Neural cell (in vitro differentiated cells): ENCODE measurements around the gene MRTFA. TPM values are rescaled to one million over a fixed set of nuclear protein-coding genes. Genes with fewer than 3 reads are reported as not detected.
"Not testable (repeated sequence)": the region's sequence is repeated elsewhere in the genome, so short reads cannot be mapped to it uniquely, and the experiment has no call there.

Experiments
- H2AFZ ChIP-seq: fragments of 200-600, 300-800 bp; sonication (generic), shearing (Covaris generic); 2 replicates; pipeline ENCODE4 v1.6.0; 2014; ENCODE audit warnings: low read depth, mild to moderate bottlenecking, antibody characterized with exemption, low read length, moderate library complexity
- H3F3A ChIP-seq: fragments of 200-600 bp; shearing (Covaris generic); 2 replicates; pipeline ENCODE4 v1.6.1; 2016; ENCODE audit warnings: mild to moderate bottlenecking, moderate library complexity, mixed read lengths, antibody characterized with exemption, low read length; ENCODE audit not compliant: insufficient read depth, poor library complexity, severe bottlenecking
- H3K27ac ChIP-seq: fragments of 200-600, 300-800 bp; sonication (generic), shearing (Covaris generic); 2 replicates; pipeline ENCODE4 v1.5.1; 2014; ENCODE audit warnings: mild to moderate bottlenecking, low read length, moderate library complexity
- H3K27me3 ChIP-seq: fragments of 300-800, 200-600 bp; sonication (generic), shearing (Covaris generic); 2 replicates; pipeline ENCODE4 v1.6.0; 2014; ENCODE audit warnings: mild to moderate bottlenecking, low read depth, low read length, moderate library complexity; ENCODE audit not compliant: insufficient read depth
- H3K36me3 ChIP-seq: fragments of 300-800, 200-600 bp; sonication (generic), shearing (Covaris generic); 2 replicates; pipeline ENCODE4 v1.5.1; 2014; ENCODE audit warnings: mild to moderate bottlenecking, antibody characterized with exemption, low read length, moderate library complexity; ENCODE audit not compliant: insufficient read depth
- H3K4me2 ChIP-seq: fragments of 300-800, 200-600 bp; sonication (generic), shearing (Covaris generic); 2 replicates; pipeline ENCODE4 v1.6.0; 2014; ENCODE audit warnings: mild to moderate bottlenecking, low read length
- H3K4me3 ChIP-seq: fragments of 300-800, 200-600 bp; sonication (generic), shearing (Covaris generic); 2 replicates; pipeline ENCODE4 v1.5.1; 2014; ENCODE audit warnings: mild to moderate bottlenecking, low read length, moderate library complexity
- H3K79me2 ChIP-seq: fragments of 200-600 bp; shearing (Covaris generic); replicated peaks from 2 replicates; pipeline ENCODE4 v1.6.0; 2014; ENCODE audit warnings: mild to moderate bottlenecking, low read length, moderate library complexity; ENCODE audit not compliant: insufficient read depth
- H3K9ac ChIP-seq: fragments of 300-800, 200-600 bp; sonication (generic), shearing (Covaris generic); 2 replicates; pipeline ENCODE4 v1.6.1; 2016; ENCODE audit warnings: mild to moderate bottlenecking, low read length, mixed read lengths
- H3K9me2 ChIP-seq: fragments of 200-600 bp; shearing (Covaris generic); 2 replicates; pipeline ENCODE4 v1.6.1; 2016; ENCODE audit warnings: mild to moderate bottlenecking, low read length, mixed read lengths; ENCODE audit not compliant: insufficient read depth
- H3K9me3 ChIP-seq: fragments of 200-600, 300-800 bp; sonication (generic), shearing (Covaris generic); 2 replicates; pipeline ENCODE4 v1.6.1; 2016; ENCODE audit warnings: mild to moderate bottlenecking, mixed run types, low read length, moderate library complexity, mixed read lengths
- H4K20me1 ChIP-seq: fragments of 200-600 bp; shearing (Covaris generic); 2 replicates; pipeline ENCODE4 v1.6.1; 2016; ENCODE audit warnings: mild to moderate bottlenecking, mixed run types; ENCODE audit not compliant: insufficient read depth
- EP300 ChIP-seq: fragments of 450-650 bp; conservative IDR thresholded peaks from 2 replicates; pipeline ENCODE4 v1.6.1; 2014; ENCODE audit warnings: antibody characterized with exemption, mild to moderate bottlenecking, moderate library complexity; ENCODE audit not compliant: poor library complexity, severe bottlenecking
- EZH2 ChIP-seq: fragments of 200-600, 300-800 bp; shearing (Covaris generic), sonication (generic); IDR thresholded peaks from 2 replicates; pipeline ENCODE4 v1.6.1; 2014; ENCODE audit warnings: antibody characterized with exemption, low read length, borderline replicate concordance, mild to moderate bottlenecking; ENCODE audit not compliant: insufficient read depth, poor library complexity, severe bottlenecking
- MXI1 ChIP-seq: fragments of 450-650 bp; conservative IDR thresholded peaks from 2 replicates; pipeline ENCODE4 v1.6.1; 2014; ENCODE audit warnings: antibody characterized with exemption, mild to moderate bottlenecking; ENCODE audit not compliant: poor library complexity, severe bottlenecking
- RAD21 ChIP-seq: fragments of 450-650 bp; conservative IDR thresholded peaks from 2 replicates; pipeline ENCODE4 v1.6.1; 2014; ENCODE audit warnings: antibody characterized with exemption, mild to moderate bottlenecking, moderate library complexity
- SMC3 ChIP-seq: fragments of 450-650 bp; conservative IDR thresholded peaks from 2 replicates; pipeline ENCODE4 v1.6.1; 2014; ENCODE audit warnings: antibody characterized with exemption, mild to moderate bottlenecking, moderate library complexity; ENCODE audit not compliant: poor library complexity
- TAF1 ChIP-seq: IDR thresholded peaks from 2 replicates; pipeline ENCODE4 v1.6.1; 2012; ENCODE audit warnings: low read depth
- polyA plus RNA-seq: library from polyadenylated mRNA; depleted of rRNA; stranded (reverse); fragments of >200 nt; gene quantifications from 2 replicates; pipeline ENCODE4 v1.2.3, GENCODE V29; 2014
- TF ChIP-seq, protein P1 (sequence below): IDR thresholded peaks from 2 replicates; pipeline ENCODE4 v1.6.1; 2012; ENCODE audit warnings: borderline replicate concordance
- TF ChIP-seq, protein P2 (sequence below): fragments of 450-650 bp; IDR thresholded peaks from 2 replicates; pipeline ENCODE4 v1.5.1; 2014; ENCODE audit warnings: antibody characterized with exemption, mild to moderate bottlenecking, moderate library complexity; ENCODE audit not compliant: poor library complexity, severe bottlenecking

The MRTFA gene
- polyA plus RNA-seq, 1 donor from 2014 or later, result 19.3 TPM

DNA sequence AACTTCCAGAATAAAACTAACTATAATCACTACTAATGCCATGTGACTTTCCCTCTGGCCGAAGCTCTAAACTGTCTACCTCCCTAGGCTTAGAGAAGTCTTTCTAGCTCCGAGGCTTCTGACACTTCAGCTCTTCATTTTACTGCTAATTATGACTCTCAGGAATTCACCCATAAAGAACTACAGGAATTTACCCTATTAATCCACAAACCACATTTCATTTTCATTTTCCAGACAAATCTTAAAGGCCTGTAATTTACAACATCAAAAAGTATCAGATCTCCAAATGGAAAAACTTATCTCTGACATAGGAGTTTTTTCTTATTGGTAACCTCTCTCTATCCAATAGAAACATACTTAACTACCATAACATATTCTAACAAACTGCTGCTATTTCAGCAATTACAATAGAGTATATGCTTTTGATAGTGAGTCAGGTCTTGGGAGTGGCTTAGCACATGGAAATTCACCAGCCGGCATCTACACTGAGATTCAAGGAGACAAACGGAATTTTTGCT is 33.4 kb downstream of the MRTFA start:
- H3K27ac ChIP-seq, result no peak overlapping the region
- H3K9ac ChIP-seq, result no peak overlapping the region
- no peaks in the 10 kb centered on the region for H3K9me3 ChIP-seq
- no peak overlapping the region for H2AFZ ChIP-seq
- no peaks in the 10 kb centered on the region for H3F3A ChIP-seq
- no peak for TF ChIP-seq RAD21
- H3K4me2 ChIP-seq, result no peak overlapping the region
- H3K27me3 ChIP-seq, result no peaks in the 10 kb centered on the region
- H3K9me2 ChIP-seq, result no peaks in the 10 kb centered on the region
- H3K36me3 ChIP-seq, result no peaks in the 10 kb centered on the region
- H3K4me3 ChIP-seq, result no peak overlapping the region
- no peaks in the 10 kb centered on the region for H4K20me1 ChIP-seq
- H3K79me2 ChIP-seq, result peaks cover 24% of the 10 kb centered on the region

DNA sequence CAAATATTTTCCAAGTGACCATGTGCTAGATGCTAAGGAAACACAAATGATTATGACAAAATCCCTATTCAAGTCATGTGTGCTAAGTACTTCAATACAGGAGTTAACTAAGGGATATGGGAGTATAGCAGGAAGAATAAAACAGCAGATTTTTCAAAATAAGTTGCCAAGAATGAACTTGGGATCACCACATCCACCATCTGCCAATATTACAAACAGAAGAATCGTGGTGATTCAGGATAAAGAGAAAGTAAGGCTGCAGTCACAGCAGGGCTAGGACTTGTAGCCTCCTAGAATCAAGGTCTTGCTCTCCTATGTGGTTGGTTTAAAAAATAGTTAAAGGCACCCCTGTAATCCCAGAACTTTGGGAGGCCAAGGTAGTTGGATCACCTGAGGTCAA is 34.3 kb downstream of the MRTFA start:
- H3K9me2 ChIP-seq, result no peaks in the 10 kb centered on the region
- no peaks in the 10 kb centered on the region for H3K36me3 ChIP-seq
- no peak overlapping the region for H2AFZ ChIP-seq
- no peak overlapping the region for H3K4me2 ChIP-seq
- no peak overlapping the region for H3K4me3 ChIP-seq
- H3K79me2 ChIP-seq, result peaks cover 17% of the 10 kb centered on the region
- H3K27me3 ChIP-seq, result no peaks in the 10 kb centered on the region
- no peak overlapping the region for H3K27ac ChIP-seq
- no peaks in the 10 kb centered on the region for H3F3A ChIP-seq
- no peak for TF ChIP-seq SMC3
- no peak for TF ChIP-seq RAD21
- TF ChIP-seq, protein P1, sequence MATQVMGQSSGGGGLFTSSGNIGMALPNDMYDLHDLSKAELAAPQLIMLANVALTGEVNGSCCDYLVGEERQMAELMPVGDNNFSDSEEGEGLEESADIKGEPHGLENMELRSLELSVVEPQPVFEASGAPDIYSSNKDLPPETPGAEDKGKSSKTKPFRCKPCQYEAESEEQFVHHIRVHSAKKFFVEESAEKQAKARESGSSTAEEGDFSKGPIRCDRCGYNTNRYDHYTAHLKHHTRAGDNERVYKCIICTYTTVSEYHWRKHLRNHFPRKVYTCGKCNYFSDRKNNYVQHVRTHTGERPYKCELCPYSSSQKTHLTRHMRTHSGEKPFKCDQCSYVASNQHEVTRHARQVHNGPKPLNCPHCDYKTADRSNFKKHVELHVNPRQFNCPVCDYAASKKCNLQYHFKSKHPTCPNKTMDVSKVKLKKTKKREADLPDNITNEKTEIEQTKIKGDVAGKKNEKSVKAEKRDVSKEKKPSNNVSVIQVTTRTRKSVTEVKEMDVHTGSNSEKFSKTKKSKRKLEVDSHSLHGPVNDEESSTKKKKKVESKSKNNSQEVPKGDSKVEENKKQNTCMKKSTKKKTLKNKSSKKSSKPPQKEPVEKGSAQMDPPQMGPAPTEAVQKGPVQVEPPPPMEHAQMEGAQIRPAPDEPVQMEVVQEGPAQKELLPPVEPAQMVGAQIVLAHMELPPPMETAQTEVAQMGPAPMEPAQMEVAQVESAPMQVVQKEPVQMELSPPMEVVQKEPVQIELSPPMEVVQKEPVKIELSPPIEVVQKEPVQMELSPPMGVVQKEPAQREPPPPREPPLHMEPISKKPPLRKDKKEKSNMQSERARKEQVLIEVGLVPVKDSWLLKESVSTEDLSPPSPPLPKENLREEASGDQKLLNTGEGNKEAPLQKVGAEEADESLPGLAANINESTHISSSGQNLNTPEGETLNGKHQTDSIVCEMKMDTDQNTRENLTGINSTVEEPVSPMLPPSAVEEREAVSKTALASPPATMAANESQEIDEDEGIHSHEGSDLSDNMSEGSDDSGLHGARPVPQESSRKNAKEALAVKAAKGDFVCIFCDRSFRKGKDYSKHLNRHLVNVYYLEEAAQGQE, result no peak
- TF ChIP-seq, protein P2, sequence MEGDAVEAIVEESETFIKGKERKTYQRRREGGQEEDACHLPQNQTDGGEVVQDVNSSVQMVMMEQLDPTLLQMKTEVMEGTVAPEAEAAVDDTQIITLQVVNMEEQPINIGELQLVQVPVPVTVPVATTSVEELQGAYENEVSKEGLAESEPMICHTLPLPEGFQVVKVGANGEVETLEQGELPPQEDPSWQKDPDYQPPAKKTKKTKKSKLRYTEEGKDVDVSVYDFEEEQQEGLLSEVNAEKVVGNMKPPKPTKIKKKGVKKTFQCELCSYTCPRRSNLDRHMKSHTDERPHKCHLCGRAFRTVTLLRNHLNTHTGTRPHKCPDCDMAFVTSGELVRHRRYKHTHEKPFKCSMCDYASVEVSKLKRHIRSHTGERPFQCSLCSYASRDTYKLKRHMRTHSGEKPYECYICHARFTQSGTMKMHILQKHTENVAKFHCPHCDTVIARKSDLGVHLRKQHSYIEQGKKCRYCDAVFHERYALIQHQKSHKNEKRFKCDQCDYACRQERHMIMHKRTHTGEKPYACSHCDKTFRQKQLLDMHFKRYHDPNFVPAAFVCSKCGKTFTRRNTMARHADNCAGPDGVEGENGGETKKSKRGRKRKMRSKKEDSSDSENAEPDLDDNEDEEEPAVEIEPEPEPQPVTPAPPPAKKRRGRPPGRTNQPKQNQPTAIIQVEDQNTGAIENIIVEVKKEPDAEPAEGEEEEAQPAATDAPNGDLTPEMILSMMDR, result no peak
- TF ChIP-seq EZH2, result no peak
- no peak for TF ChIP-seq TAF1
- no peak for TF ChIP-seq MXI1
- TF ChIP-seq EP300, result no peak
- H4K20me1 ChIP-seq, result no peaks in the 10 kb centered on the region
- H3K9me3 ChIP-seq, result no peaks in the 10 kb centered on the region
- no peak overlapping the region for H3K9ac ChIP-seq

DNA sequence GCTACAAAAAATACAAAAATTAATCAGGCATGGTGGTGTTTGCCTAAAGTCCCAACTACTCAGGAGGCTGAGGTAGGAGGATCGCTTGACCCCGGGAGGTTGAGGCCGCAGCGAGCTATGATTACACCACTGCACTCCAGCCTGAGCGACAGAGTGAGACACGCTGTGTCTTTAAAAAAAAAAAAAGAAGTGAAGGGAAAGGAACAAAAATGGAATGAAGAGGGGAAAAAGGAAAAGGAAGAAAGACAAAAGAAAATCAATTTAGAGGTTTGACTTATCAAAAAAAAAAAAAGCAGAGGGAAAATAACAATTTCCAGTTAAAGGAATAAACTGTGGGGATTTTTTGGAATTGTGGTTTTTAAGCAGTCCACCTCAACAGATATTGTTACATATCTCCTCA is 36.8 kb downstream of the MRTFA start:
- H4K20me1 ChIP-seq, result no peaks in the 10 kb centered on the region
- H3K4me3 ChIP-seq, result no peak overlapping the region
- H3K27ac ChIP-seq, result no peak overlapping the region
- H3K4me2 ChIP-seq, result no peak overlapping the region
- no peak overlapping the region for H3K9ac ChIP-seq
- no peaks in the 10 kb centered on the region for H3K36me3 ChIP-seq
- no peaks in the 10 kb centered on the region for H3K9me3 ChIP-seq
- no peaks in the 10 kb centered on the region for H3K27me3 ChIP-seq
- H3K79me2 ChIP-seq, result peaks cover 14% of the 10 kb centered on the region
- TF ChIP-seq EZH2 (no peak), EP300 (no peak)
- no peaks in the 10 kb centered on the region for H3F3A ChIP-seq
- no peak overlapping the region for H2AFZ ChIP-seq
- H3K9me2 ChIP-seq, result no peaks in the 10 kb centered on the region

DNA sequence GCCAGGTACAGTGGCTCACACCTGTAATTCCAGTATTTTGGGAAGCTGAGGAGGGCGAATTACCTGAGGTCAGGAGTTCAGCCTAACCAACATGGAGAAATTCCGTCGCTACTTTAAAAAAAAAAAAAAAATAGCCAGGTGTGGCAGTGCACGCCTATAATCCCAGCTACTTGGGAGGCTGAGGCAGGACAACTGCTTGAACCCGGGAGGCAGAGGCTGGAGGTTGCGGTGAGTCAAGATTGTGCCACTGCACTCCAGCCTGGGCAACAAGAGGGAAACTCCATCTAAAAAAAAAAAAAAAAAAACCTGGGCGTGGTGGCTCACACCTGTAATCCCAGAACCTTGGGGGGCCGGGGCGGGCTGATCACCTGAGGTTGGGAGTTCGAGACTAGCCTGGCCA is 37.8 kb downstream of the MRTFA start:
- not testable (repeated sequence) for H3K9me2 ChIP-seq, H3K27ac ChIP-seq, H3K4me2 ChIP-seq, H4K20me1 ChIP-seq, H3K4me3 ChIP-seq, H3F3A ChIP-seq, H3K9ac ChIP-seq, H3K9me3 ChIP-seq, H2AFZ ChIP-seq, H3K27me3 ChIP-seq, H3K36me3 ChIP-seq
- H3K79me2 ChIP-seq, result peaks cover 12% of the 10 kb centered on the region
